Nephron progenitor cell (in vitro differentiated cells): Measurements from ENCODE around the gene PRDM16.

ENCODE experiments used
- DNase-seq: peaks from one replicate; pipeline ENCODE4 v3.0.0; 2021
- H3K27ac Mint-ChIP-seq: 2 replicates; pipeline ENCODE4 v1.8.0; 2021; ENCODE audit warnings: mild to moderate bottlenecking, moderate library complexity, mixed read lengths
- H3K27me3 Mint-ChIP-seq: 2 replicates; pipeline ENCODE4 v1.8.0; 2021; ENCODE audit warnings: mild to moderate bottlenecking, low read depth, mixed read lengths; ENCODE audit not compliant: poor library complexity
- H3K36me3 Mint-ChIP-seq: 2 replicates; pipeline ENCODE4 v1.8.0; 2021; ENCODE audit warnings: low read depth, mixed read lengths
- H3K4me1 Mint-ChIP-seq: 2 replicates; pipeline ENCODE4 v1.8.0; 2021; ENCODE audit warnings: mixed read lengths
- H3K4me3 Mint-ChIP-seq: 2 replicates; pipeline ENCODE4 v1.8.0; 2021; ENCODE audit warnings: mild to moderate bottlenecking, moderate library complexity, mixed read lengths
- H3K9me3 Mint-ChIP-seq: 2 replicates; pipeline ENCODE4 v1.8.0; 2021; ENCODE audit warnings: mild to moderate bottlenecking, moderate library complexity, mixed read lengths
- CTCF ChIP-seq: fragments of 200-600 bp; sonication (generic); IDR thresholded peaks from 2 replicates; pipeline ENCODE4 v1.5.0; 2021; ENCODE audit warnings: antibody characterized with exemption

Gene PRDM16

GRCh38 chr1:3038571-3039181, 30.3 kb upstream of the PRDM16 start:
- H3K27me3 Mint-ChIP-seq: peaks cover 20% of the 10 kb centered on the region
- H3K9me3 Mint-ChIP-seq: peaks cover 21% of the 10 kb centered on the region
- H3K27ac Mint-ChIP-seq: no peak overlapping the region
- TF ChIP-seq CTCF: no peak
- no peak overlapping the region for H3K4me3 Mint-ChIP-seq
- H3K4me1 Mint-ChIP-seq: no peaks in the 10 kb centered on the region
- no peaks in the 10 kb centered on the region for H3K36me3 Mint-ChIP-seq
- DNase-seq: no peak

- Mint-ChIP-seq H3K4me1 (no peaks in the 10 kb centered on the region), H3K36me3 (no peaks in the 10 kb centered on the region), H3K27ac (no peak overlapping the region), H3K9me3 (peaks cover 22% of the 10 kb centered on the region), H3K4me3 (no peak overlapping the region), H3K27me3 (peaks cover 15% of the 10 kb centered on the region)
- TF ChIP-seq CTCF: no peak
- DNase-seq: no peak
These were observed 29.0 kb upstream of the PRDM16 start for GRCh38 chr1:3040004-3040403.

GRCh38 chr1:3042481-3042880, 26.5 kb upstream of the PRDM16 start:
- Mint-ChIP-seq H3K27ac (no peak overlapping the region), H3K27me3 (peaks cover 26% of the 10 kb centered on the region), H3K36me3 (no peaks in the 10 kb centered on the region), H3K9me3 (peaks cover 22% of the 10 kb centered on the region), H3K4me3 (no peak overlapping the region), H3K4me1 (no peaks in the 10 kb centered on the region)
- no peak for DNase-seq
- no peak for TF ChIP-seq CTCF

- TF ChIP-seq CTCF: no peak
- H3K4me3 Mint-ChIP-seq: no peak overlapping the region
- no peak overlapping the region for H3K27ac Mint-ChIP-seq
- peaks cover 39% of the 10 kb centered on the region for H3K9me3 Mint-ChIP-seq
- no peaks in the 10 kb centered on the region for H3K36me3 Mint-ChIP-seq
- DNase-seq: no peak
- no peaks in the 10 kb centered on the region for H3K4me1 Mint-ChIP-seq
- H3K27me3 Mint-ChIP-seq: peaks cover 53% of the 10 kb centered on the region
These were observed 19.8 kb upstream of the PRDM16 start for GRCh38 chr1:3049164-3049563.

GRCh38 chr1:3049905-3050304, 19.1 kb upstream of the PRDM16 start:
- H3K4me1 Mint-ChIP-seq: no peaks in the 10 kb centered on the region
- no peaks in the 10 kb centered on the region for H3K36me3 Mint-ChIP-seq
- H3K27ac Mint-ChIP-seq: no peak overlapping the region
- no peak for DNase-seq
- TF ChIP-seq CTCF: no peak
- H3K27me3 Mint-ChIP-seq: peaks cover 56% of the 10 kb centered on the region
- H3K4me3 Mint-ChIP-seq: no peak overlapping the region
- H3K9me3 Mint-ChIP-seq: peaks cover 42% of the 10 kb centered on the region

GRCh38 chr1:3050603-3051002, 18.4 kb upstream of the PRDM16 start:
- Mint-ChIP-seq H3K4me1 (no peaks in the 10 kb centered on the region), H3K9me3 (peaks cover 42% of the 10 kb centered on the region), H3K4me3 (no peak overlapping the region), H3K27me3 (peaks cover 60% of the 10 kb centered on the region), H3K36me3 (no peaks in the 10 kb centered on the region), H3K27ac (no peak overlapping the region)
- no peak for DNase-seq
- TF ChIP-seq CTCF: no peak
